Keratinocyte (primary cell): ENCODE data around the gene SMURF1. TPM values are rescaled to one million over a fixed set of nuclear protein-coding genes. Genes with fewer than 3 reads are reported as not detected.

Experiments
- DNase-seq: peaks from one replicate; pipeline ENCODE4 v3.0.0-alpha.2; 2011; ENCODE audit warnings: low read depth, missing footprints, low spot score
- FAIRE-seq: peaks from 2 replicates; lab custom pipeline; 2011; peaks lifted over from hg19 to GRCh38; lab: Jason Lieb, UNC
- H2AFZ ChIP-seq: 2 replicates; pipeline ENCODE4 v1.6.0; 2012; ENCODE audit warnings: low read length, control low read depth, inconsistent platforms; ENCODE audit not compliant: control insufficient read depth
- H3K27ac ChIP-seq: 2 replicates; pipeline ENCODE4 v1.5.1; 2011; ENCODE audit warnings: low read length; ENCODE audit not compliant: control insufficient read depth, insufficient read depth
- H3K27me3 ChIP-seq: 3 replicates; pipeline ENCODE4 v1.6.0; 2011; ENCODE audit warnings: low read length; ENCODE audit not compliant: control insufficient read depth, insufficient read depth; ENCODE audit errors: extremely low read depth
- H3K36me3 ChIP-seq, 2 experiments: 2 replicates in 1 of 2; 3 replicates in 1 of 2; pipeline ENCODE4 v1.5.1; 2011; ENCODE audit warnings: low read length in 2 of 2, mild to moderate bottlenecking in 1 of 2; ENCODE audit not compliant: control insufficient read depth in 2 of 2, insufficient read depth in 2 of 2; ENCODE audit errors: extremely low read depth in 1 of 2
- H3K4me1 ChIP-seq: 3 replicates; pipeline ENCODE4 v1.5.1; 2011; ENCODE audit warnings: low read length; ENCODE audit not compliant: control insufficient read depth, insufficient read depth; ENCODE audit errors: extremely low read depth
- H3K4me2 ChIP-seq: 3 replicates; pipeline ENCODE4 v1.6.0; 2011; ENCODE audit warnings: low read depth, low read length; ENCODE audit not compliant: control insufficient read depth, insufficient read depth; ENCODE audit errors: extremely low read depth
- H3K4me3 ChIP-seq, 3 experiments: fragments of 200-600 bp in 1 of 3; sonication (generic) in 1 of 3; 2 replicates in 2 of 3; 3 replicates in 1 of 3; pipeline ENCODE4 v1.5.1; 2011 to 2016; ENCODE audit warnings: low read length in 3 of 3, mild to moderate bottlenecking in 3 of 3, control low read depth in 2 of 3, inconsistent platforms in 1 of 3, low read depth in 1 of 3, mixed read lengths in 1 of 3, mixed run types in 1 of 3, moderate library complexity in 1 of 3; ENCODE audit not compliant: control insufficient read depth in 2 of 3, insufficient read depth in 2 of 3; ENCODE audit errors: extremely low read depth in 1 of 3
- H3K79me2 ChIP-seq: 2 replicates; pipeline ENCODE4 v1.6.0; 2012; ENCODE audit warnings: low read length; ENCODE audit not compliant: control insufficient read depth, insufficient read depth
- H3K9ac ChIP-seq: 3 replicates; pipeline ENCODE4 v1.6.0; 2011; ENCODE audit warnings: low read length; ENCODE audit not compliant: control insufficient read depth, insufficient read depth; ENCODE audit errors: extremely low read depth
- H3K9me1 ChIP-seq: 3 replicates; pipeline ENCODE4 v1.6.0; 2011; ENCODE audit warnings: low read length; ENCODE audit not compliant: control insufficient read depth, insufficient read depth; ENCODE audit errors: extremely low read depth
- H3K9me3 ChIP-seq: 2 replicates; pipeline ENCODE4 v1.5.1; 2012; ENCODE audit warnings: low read depth, low read length; ENCODE audit not compliant: control insufficient read depth
- H4K20me1 ChIP-seq: 3 replicates; pipeline ENCODE4 v1.6.0; 2011; ENCODE audit warnings: low read length; ENCODE audit not compliant: control insufficient read depth, insufficient read depth; ENCODE audit errors: extremely low read depth
- EZH2 ChIP-seq: IDR thresholded peaks from one replicate; pipeline ENCODE4 v1.6.1; 2012; ENCODE audit warnings: inconsistent platforms, mild to moderate bottlenecking, low read length, moderate library complexity
- dilution Hi-C: fragments of 300-500 bp; cut with MboI; formaldehyde crosslinking; loops from one replicate; pipeline ENCODE4 v1.7.0; 2020; ENCODE audit warnings: low sequenced_read_pairs; ENCODE audit not compliant: extremely low pct_ligation_motif_present
- polyA plus RNA-seq, 5 experiments: library from polyadenylated mRNA; depleted of rRNA in 3 of 5; stranded (reverse) in 3 of 5; stranded (forward) in 1 of 5; unstranded in 1 of 5; fragments of >200 nt; gene quantifications; 1 replicate in 1 of 5; 2 replicates in 3 of 5; 3 replicates in 1 of 5; pipeline versions ENCODE4 v1.2.1 to v1.2.3, GENCODE V29; 2011 to 2012; ENCODE audit warnings: missing spikeins in 2 of 5, low read depth in 1 of 5, low replicate concordance in 1 of 5
- TF ChIP-seq, protein P1 (sequence below), 3 experiments: IDR thresholded peaks in 1 of 3; conservative IDR thresholded peaks in 1 of 3; optimal IDR thresholded peaks in 1 of 3; 2 replicates in 2 of 3; 3 replicates in 1 of 3; pipeline versions ENCODE3 to v1.5.1; 2011; ENCODE audit warnings: low read length in 3 of 3, mild to moderate bottlenecking in 3 of 3, moderate library complexity in 2 of 3, control low read depth in 1 of 3, inconsistent platforms in 1 of 3; ENCODE audit not compliant: insufficient read depth in 2 of 3; ENCODE audit errors: extremely low read depth in 1 of 3

The SMURF1 gene
- polyA plus RNA-seq, 1 donor (not counting 4 experiments of a cell fraction or from before 2014, with no cell fraction given), result 22.2 TPM

DNA sequence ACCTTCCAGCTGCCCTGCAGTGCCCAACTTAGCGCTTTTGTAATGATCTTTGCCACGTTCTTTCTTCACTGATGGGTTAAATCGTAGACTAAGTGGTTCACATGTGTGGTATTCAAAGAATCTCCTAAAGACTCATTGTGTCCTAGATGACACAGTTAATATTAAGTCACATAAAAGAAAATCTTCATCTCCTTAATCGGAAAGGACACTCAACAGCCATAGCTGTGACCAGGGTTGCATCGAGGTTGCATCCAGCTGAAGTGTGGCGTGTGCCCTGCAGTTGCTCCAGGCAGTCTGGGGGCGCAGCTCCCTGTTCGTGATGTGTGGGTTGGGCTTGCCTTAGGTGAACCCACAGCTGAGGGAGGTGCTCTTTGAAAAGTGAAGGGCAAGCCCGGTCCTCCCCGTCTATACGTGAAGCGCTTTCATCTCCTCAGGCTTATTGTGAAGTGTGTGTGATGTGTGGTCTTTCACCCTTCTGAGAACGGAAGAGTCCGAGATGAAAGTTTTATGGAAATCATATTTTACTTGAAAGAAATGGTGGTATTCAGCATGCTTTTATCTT is 142.9 kb downstream of the SMURF1 start:
- H3K4me1 ChIP-seq, result no peaks in the 10 kb centered on the region

DNA sequence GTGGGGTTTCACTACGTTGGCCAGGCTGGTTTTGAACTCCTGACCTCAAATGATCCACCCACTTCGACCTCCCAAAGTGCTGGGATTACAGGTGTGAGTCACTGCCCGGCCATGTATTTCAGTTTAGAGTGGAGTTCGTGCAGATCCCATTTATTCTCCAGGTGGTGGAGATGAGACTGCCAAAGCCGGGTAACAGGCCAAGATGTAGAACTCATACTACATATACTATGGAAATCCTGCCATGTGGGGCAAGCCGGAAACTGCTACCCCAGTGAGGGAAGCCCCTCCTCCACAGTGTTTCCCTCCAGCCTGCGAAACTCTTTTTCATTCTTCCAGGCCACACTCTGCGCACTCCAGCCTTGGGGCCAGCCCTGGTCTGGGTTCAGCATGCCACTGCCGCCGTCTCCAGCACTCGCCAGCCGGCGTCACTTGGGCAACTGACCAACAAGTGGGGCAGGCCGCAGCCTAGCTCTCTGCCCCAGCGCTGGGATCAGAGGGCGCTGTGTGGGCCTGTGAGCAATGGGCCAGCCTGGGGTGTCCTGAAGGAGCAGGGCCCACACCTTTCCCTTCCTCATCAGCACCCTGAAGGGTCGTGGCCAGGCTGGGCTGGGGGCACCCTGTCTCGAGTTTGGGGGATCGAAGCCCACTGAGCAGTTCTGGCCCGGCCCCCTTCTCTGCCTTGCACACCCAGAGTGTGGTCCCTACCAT is 143.6 kb downstream of the SMURF1 start:
- Histone ChIP-seq H3K4me3 (no peak overlapping the region), H3K9me1 (peaks cover 2% of the 10 kb centered on the region), H3K4me2 (no peak overlapping the region), H3K9ac (no peak overlapping the region), H3K79me2 (no peaks in the 10 kb centered on the region), H3K36me3 (peaks cover 26 to 29% of the 10 kb centered on the region in 2 experiments), H3K27ac (no peak overlapping the region), H3K27me3 (no peaks in the 10 kb centered on the region), H4K20me1 (no peaks in the 10 kb centered on the region), H3K4me1 (no peaks in the 10 kb centered on the region), H2AFZ (no peak overlapping the region), H3K9me3 (no peaks in the 10 kb centered on the region)
- DNase-seq, result no peak
- no peak for FAIRE-seq
- dilution Hi-C loops, result no loop called here
- TF ChIP-seq, protein P1, sequence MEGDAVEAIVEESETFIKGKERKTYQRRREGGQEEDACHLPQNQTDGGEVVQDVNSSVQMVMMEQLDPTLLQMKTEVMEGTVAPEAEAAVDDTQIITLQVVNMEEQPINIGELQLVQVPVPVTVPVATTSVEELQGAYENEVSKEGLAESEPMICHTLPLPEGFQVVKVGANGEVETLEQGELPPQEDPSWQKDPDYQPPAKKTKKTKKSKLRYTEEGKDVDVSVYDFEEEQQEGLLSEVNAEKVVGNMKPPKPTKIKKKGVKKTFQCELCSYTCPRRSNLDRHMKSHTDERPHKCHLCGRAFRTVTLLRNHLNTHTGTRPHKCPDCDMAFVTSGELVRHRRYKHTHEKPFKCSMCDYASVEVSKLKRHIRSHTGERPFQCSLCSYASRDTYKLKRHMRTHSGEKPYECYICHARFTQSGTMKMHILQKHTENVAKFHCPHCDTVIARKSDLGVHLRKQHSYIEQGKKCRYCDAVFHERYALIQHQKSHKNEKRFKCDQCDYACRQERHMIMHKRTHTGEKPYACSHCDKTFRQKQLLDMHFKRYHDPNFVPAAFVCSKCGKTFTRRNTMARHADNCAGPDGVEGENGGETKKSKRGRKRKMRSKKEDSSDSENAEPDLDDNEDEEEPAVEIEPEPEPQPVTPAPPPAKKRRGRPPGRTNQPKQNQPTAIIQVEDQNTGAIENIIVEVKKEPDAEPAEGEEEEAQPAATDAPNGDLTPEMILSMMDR (optimal IDR thresholded peaks at IDR 0.05 in 1 of 3, IDR thresholded peaks at IDR 0.05 in 1 of 3, conservative IDR thresholded peaks at IDR 0.05 in 1 of 3; ENCODE audit: extremely low read depth in 1 of 3, insufficient read depth in 2 of 3, low read length in 3 of 3), result no peak
- TF ChIP-seq EZH2, result no peak

More for the DNA sequence above, 142.9 kb downstream of the SMURF1 start:
- FAIRE-seq, result no peak
- Histone ChIP-seq H4K20me1 (no peaks in the 10 kb centered on the region), H3K4me3 (no peak overlapping the region), H3K79me2 (no peaks in the 10 kb centered on the region), H3K4me2 (no peak overlapping the region), H3K27ac (no peak overlapping the region), H3K36me3 (peaks cover 26 to 31% of the 10 kb centered on the region in 2 experiments), H2AFZ (no peak overlapping the region), H3K9ac (no peak overlapping the region), H3K9me1 (peaks cover 2% of the 10 kb centered on the region), H3K27me3 (no peaks in the 10 kb centered on the region), H3K9me3 (no peaks in the 10 kb centered on the region)
- TF ChIP-seq, protein P1 (optimal IDR thresholded peaks at IDR 0.05 in 1 of 3, IDR thresholded peaks at IDR 0.05 in 1 of 3, conservative IDR thresholded peaks at IDR 0.05 in 1 of 3; ENCODE audit: extremely low read depth in 1 of 3, insufficient read depth in 2 of 3, low read length in 3 of 3), result no peak
- TF ChIP-seq EZH2, result no peak
- dilution Hi-C loops, result no loop called here
- DNase-seq, result no peak
